Ascending aorta (tissue), 2 donors: ENCODE data around the gene SOCS4. TPM values are rescaled to one million over a fixed set of nuclear protein-coding genes. Genes with fewer than 3 reads are reported as not detected.
"Not testable (repeated sequence)": the region's sequence is repeated elsewhere in the genome, so short reads cannot be mapped to it uniquely, and the experiment has no call there.

Experiments
- DNase-seq, 2 donors: peaks; one replicate each; pipeline ENCODE4 v3.0.0-alpha.2; 2019; ENCODE audit warnings: low spot score in 2 of 2
- H3K27ac ChIP-seq, 2 donors: fragments of 200-600 bp; sonication (generic); one replicate each; pipeline ENCODE4 v1.5.1; 2016 to 2017; ENCODE audit warnings: mild to moderate bottlenecking in 1 of 2
- H3K27me3 ChIP-seq: fragments of 200-600 bp; sonication (generic); one replicate; pipeline ENCODE4 v1.5.1; 2017
- H3K36me3 ChIP-seq, 2 donors: fragments of 200-600 bp; sonication (generic); one replicate each; pipeline ENCODE4 v1.5.1; 2016
- H3K4me1 ChIP-seq, 2 donors: fragments of 200-600 bp; sonication (generic); one replicate each; pipeline ENCODE4 v1.5.1; 2016 to 2017; ENCODE audit warnings: mild to moderate bottlenecking in 1 of 2
- H3K4me3 ChIP-seq, 2 donors: fragments of 200-600 bp; sonication (generic); one replicate each; pipeline ENCODE4 v1.5.1; 2016 to 2017; ENCODE audit warnings: mild to moderate bottlenecking in 1 of 2
- H3K9me3 ChIP-seq, 2 donors: fragments of 200-600 bp; sonication (generic); one replicate each; pipeline ENCODE4 v1.5.1; 2016
- intact Hi-C: fragments of 100-400 bp; cut with DNase I; formaldehyde crosslinking; loops from one replicate; pipeline ENCODE4 v1.15.1; 2023
- total RNA-seq: library from RNA; depleted of rRNA; stranded (reverse); fragments of >200 nt; gene quantifications from one replicate; pipeline ENCODE4 v1.1.0, GENCODE V29; 2016
- TF ChIP-seq, protein P1 (sequence below), 3 experiments: fragments of 200-600 bp in 2 of 3; fragments of 450-650 bp in 1 of 3; sonication (generic) in 2 of 3; IDR thresholded peaks; one replicate each; pipeline ENCODE4 v1.5.1; 2016 to 2019; ENCODE audit warnings: antibody characterized with exemption in 3 of 3, mild to moderate bottlenecking in 1 of 3, moderate library complexity in 1 of 3

Gene SOCS4
- total RNA-seq, 1 donor from 2014 or later: 12.9 TPM

DNA sequence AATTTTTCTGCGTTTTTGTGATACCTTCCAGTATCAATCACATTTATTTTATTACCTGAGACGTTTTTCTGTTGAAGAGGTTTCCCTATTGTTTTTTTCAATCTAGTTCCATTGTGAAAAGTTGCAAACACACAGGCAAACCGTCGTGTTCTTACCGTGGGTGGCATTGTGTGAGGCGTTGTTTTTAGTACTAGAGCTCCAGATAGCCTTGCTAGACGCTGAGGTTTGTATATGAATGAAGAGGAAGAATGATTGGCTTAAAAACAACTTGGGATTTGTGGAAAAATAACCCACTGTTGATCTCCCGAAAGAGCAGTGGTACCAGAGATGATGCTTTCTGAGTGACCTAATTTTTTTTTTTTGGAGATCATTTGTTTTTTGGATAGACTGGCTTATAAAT, 1.0 kb downstream of the SOCS4 start:
- Histone ChIP-seq H3K4me1 (peaks cover 4 to 15% of the 10 kb centered on the region in 2 donors), H3K27ac (no peak overlapping the region), H3K9me3 (no peaks in the 10 kb centered on the region), H3K27me3 (no peaks in the 10 kb centered on the region), H3K4me3 (peak overlapping the region; percentile 91 to 93), H3K36me3 (peaks cover 0 to 6% of the 10 kb centered on the region in 2 donors)
- TF ChIP-seq, protein P1, sequence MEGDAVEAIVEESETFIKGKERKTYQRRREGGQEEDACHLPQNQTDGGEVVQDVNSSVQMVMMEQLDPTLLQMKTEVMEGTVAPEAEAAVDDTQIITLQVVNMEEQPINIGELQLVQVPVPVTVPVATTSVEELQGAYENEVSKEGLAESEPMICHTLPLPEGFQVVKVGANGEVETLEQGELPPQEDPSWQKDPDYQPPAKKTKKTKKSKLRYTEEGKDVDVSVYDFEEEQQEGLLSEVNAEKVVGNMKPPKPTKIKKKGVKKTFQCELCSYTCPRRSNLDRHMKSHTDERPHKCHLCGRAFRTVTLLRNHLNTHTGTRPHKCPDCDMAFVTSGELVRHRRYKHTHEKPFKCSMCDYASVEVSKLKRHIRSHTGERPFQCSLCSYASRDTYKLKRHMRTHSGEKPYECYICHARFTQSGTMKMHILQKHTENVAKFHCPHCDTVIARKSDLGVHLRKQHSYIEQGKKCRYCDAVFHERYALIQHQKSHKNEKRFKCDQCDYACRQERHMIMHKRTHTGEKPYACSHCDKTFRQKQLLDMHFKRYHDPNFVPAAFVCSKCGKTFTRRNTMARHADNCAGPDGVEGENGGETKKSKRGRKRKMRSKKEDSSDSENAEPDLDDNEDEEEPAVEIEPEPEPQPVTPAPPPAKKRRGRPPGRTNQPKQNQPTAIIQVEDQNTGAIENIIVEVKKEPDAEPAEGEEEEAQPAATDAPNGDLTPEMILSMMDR (IDR thresholded peaks at IDR 0.05): no peak
- DNase-seq: no peak
- intact Hi-C loops: no loop called here

DNA sequence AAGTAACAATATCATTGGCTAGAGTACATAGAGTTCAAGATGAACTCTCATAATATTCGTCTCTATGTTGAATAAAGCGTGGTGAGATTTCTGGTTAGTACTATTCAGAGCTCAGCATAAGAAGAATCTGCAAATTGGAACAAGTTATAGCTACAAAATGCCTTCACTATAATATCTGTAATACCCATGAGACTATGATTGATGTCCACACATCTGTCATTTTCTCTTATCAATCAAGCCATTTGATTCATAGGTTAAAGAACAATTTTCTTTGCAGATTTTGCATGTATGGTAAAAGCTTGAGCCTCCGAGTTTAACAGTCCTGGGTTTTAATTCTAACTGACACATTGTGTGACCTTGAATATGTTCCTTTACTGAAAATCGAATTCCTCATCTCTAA, 1.4 kb downstream of the SOCS4 start:
- no peaks in the 10 kb centered on the region for H3K27me3 ChIP-seq
- DNase-seq: no peak
- H3K36me3 ChIP-seq: peaks cover 0 to 6% of the 10 kb centered on the region in 2 donors
- no peak overlapping the region for H3K27ac ChIP-seq
- H3K4me1 ChIP-seq: peaks cover 4 to 15% of the 10 kb centered on the region in 2 donors
- intact Hi-C loops: no loop called here
- H3K9me3 ChIP-seq: no peaks in the 10 kb centered on the region
- peak overlapping the region; percentile 91 to 93 for H3K4me3 ChIP-seq
- TF ChIP-seq, protein P1 (IDR thresholded peaks at IDR 0.05): no peak

DNA sequence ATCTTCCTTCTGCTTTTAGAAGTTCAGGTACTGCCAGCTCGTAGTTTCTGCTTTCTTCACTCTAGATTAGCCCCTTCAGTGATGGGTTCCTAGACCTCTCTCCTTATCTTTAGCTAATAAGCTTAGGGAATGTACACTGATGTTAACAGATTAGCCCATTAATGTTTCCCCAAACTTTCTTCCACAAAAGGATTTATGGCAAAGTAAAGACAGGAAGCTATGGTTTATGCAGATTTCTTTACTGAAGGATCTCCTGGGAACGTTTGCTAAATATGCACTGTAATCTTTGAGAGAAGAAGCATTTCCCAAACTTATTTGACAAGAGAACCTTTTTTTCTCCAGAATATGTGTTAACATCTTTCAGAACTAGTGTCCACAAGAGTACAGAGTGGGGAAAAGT, 4.2 kb downstream of the SOCS4 start:
- DNase-seq: no peak
- Histone ChIP-seq H3K36me3 (peaks cover 7 to 10% of the 10 kb centered on the region in 2 donors), H3K4me1 (peaks cover 4 to 13% of the 10 kb centered on the region in 2 donors), H3K4me3 (no peak overlapping the region), H3K27ac (no peak overlapping the region), H3K9me3 (no peaks in the 10 kb centered on the region), H3K27me3 (no peaks in the 10 kb centered on the region)
- TF ChIP-seq, protein P1 (IDR thresholded peaks at IDR 0.05): no peak
- intact Hi-C loops: no loop called here

DNA sequence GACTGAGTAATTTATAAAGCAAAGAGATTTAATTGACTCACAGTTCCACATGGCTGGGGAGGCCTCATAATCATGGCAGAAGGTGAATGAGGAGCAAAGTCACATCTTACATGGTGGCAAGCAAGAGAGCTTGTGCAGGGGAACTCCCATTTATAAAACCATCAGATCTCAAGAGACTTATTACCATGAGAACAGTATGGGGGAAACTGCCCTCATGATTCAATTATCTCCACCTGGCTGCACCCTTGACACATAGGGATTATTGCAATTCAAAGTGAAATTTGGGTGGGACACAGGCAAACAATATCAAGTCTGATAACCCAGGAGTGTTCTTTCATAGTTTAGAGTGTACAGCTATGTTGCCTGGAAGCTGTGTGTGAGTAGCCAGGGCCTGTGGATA, 11.0 kb downstream of the SOCS4 start:
- H3K4me3 ChIP-seq, H3K4me1 ChIP-seq, H3K9me3 ChIP-seq, H3K27ac ChIP-seq, DNase-seq, intact Hi-C loops, H3K27me3 ChIP-seq: not testable (repeated sequence)
- H3K36me3 ChIP-seq: peaks cover 12 to 21% of the 10 kb centered on the region in 2 donors

DNA sequence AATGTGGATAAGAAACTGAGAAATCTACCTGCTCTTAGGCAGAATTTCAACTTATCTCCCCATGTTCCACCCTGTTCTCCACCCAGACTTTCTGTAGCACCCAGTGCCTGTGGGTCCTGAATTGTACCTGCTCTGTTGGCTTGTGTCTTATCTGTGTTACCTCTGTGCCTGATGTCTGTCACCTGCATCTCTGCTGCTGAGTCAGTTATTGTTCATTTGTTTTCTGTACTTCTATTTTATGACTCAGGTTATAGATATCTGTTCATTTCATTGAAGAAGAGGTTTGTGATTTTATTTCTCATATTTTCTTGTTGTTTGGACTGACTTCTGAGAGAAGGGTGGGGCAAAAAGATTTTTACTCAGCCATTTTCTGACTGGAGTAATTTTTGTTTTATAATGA, 11.7 kb downstream of the SOCS4 start:
- Histone ChIP-seq H3K9me3 (no peaks in the 10 kb centered on the region), H3K4me3 (no peak overlapping the region), H3K27me3 (no peaks in the 10 kb centered on the region), H3K4me1 (no peaks in the 10 kb centered on the region), H3K36me3 (peaks cover 12 to 27% of the 10 kb centered on the region in 2 donors), H3K27ac (no peak overlapping the region)
- intact Hi-C loops: no loop called here
- no peak for DNase-seq
- TF ChIP-seq, protein P1 (IDR thresholded peaks at IDR 0.05): no peak

DNA sequence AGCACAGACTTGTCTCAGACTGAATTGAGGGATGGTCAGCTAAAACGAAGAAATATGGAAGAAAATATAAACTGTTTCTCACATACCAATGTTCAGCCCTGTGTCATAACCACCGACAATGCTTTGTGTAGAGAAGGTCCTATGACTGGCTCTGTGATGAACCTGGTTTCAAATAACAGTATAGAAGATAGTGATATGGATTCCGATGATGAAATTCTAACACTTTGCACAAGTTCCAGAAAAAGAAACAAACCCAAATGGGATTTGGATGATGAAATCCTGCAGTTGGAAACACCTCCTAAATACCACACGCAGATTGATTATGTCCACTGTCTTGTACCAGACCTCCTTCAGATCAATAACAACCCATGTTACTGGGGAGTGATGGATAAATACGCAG, 16.5 kb downstream of the SOCS4 start:
- no peaks in the 10 kb centered on the region for H3K27me3 ChIP-seq
- H3K36me3 ChIP-seq: peaks cover 0 to 20% of the 10 kb centered on the region in 2 donors
- H3K27ac ChIP-seq: no peak overlapping the region
- no peak overlapping the region for H3K4me3 ChIP-seq
- TF ChIP-seq, protein P1 (IDR thresholded peaks at IDR 0.05): no peak
- intact Hi-C loops: no loop called here
- no peak for DNase-seq
- no peaks in the 10 kb centered on the region for H3K9me3 ChIP-seq
- no peaks in the 10 kb centered on the region for H3K4me1 ChIP-seq
